WTC11 (cell line): Measurements from ENCODE around the gene PEAK1.
"Not testable (repeated sequence)": the region's sequence is repeated elsewhere in the genome, so short reads cannot be mapped to it uniquely, and the experiment has no call there.

Experiments
- CBFB ChIP-seq: sonication (generic); formaldehyde crosslinking; IDR thresholded peaks from 2 replicates; pipeline ENCODE4 v1.8.1; 2022; ENCODE audit warnings: mild to moderate bottlenecking, low read depth, missing genetic modification reagents
- CREB1 ChIP-seq: sonication (generic); formaldehyde crosslinking; IDR thresholded peaks from 2 replicates; pipeline ENCODE4 v1.8.0; 2023; ENCODE audit warnings: mild to moderate bottlenecking, missing genetic modification reagents
- CTCF ChIP-seq: fragments of 200-600 bp; IDR thresholded peaks from 2 replicates; pipeline ENCODE4 v1.8.0; 2022; ENCODE audit warnings: antibody characterized with exemption
- E2F5 ChIP-seq: sonication (generic); formaldehyde crosslinking; IDR thresholded peaks from 2 replicates; pipeline ENCODE4 v1.8.1; 2022; ENCODE audit warnings: mild to moderate bottlenecking, moderate library complexity, missing genetic modification reagents
- ETV6 ChIP-seq: sonication (generic); formaldehyde crosslinking; IDR thresholded peaks from 2 replicates; pipeline ENCODE4 v1.8.1; 2022; ENCODE audit warnings: mild to moderate bottlenecking, missing genetic modification reagents
- FOXP1 ChIP-seq: sonication (generic); formaldehyde crosslinking; IDR thresholded peaks from 2 replicates; pipeline ENCODE4 v1.8.0; 2022; ENCODE audit warnings: missing genetic modification reagents, mild to moderate bottlenecking, moderate library complexity, borderline replicate concordance
- JUN ChIP-seq: sonication (generic); formaldehyde crosslinking; IDR thresholded peaks from 2 replicates; pipeline ENCODE4 v1.8.0; 2023; ENCODE audit warnings: mild to moderate bottlenecking, missing genetic modification reagents
- MAX ChIP-seq: sonication (generic); formaldehyde crosslinking; IDR thresholded peaks from 2 replicates; pipeline ENCODE4 v1.8.0; 2022; ENCODE audit warnings: mild to moderate bottlenecking, missing genetic modification reagents
- NFYB ChIP-seq: sonication (generic); formaldehyde crosslinking; conservative IDR thresholded peaks from 2 replicates; pipeline ENCODE4 v1.8.0; 2022; ENCODE audit warnings: low read depth, missing genetic modification reagents
- NR2C2 ChIP-seq: sonication (generic); formaldehyde crosslinking; IDR thresholded peaks from 2 replicates; pipeline ENCODE4 v1.8.0; 2022; ENCODE audit warnings: mild to moderate bottlenecking, missing genetic modification reagents
- SP1 ChIP-seq: sonication (generic); formaldehyde crosslinking; conservative IDR thresholded peaks from 2 replicates; pipeline ENCODE4 v1.8.1; 2022; ENCODE audit warnings: missing genetic modification reagents
- TEAD4 ChIP-seq: sonication (generic); formaldehyde crosslinking; IDR thresholded peaks from 2 replicates; pipeline ENCODE4 v1.8.0; 2022; ENCODE audit warnings: mild to moderate bottlenecking, missing genetic modification reagents
- ZBTB43 ChIP-seq: sonication (generic); formaldehyde crosslinking; IDR thresholded peaks from 2 replicates; pipeline ENCODE4 v1.8.1; 2023; ENCODE audit warnings: mild to moderate bottlenecking, missing genetic modification reagents
- ZNF532 ChIP-seq: fragments of 250-450 bp; sonication (Bioruptor Pico); IDR thresholded peaks from 2 replicates; pipeline ENCODE4 v1.9.0; 2021; ENCODE audit warnings: mild to moderate bottlenecking, borderline replicate concordance

- not testable (repeated sequence) for TF ChIP-seq CTCF; NFYB (CRISPR knock-in tag); E2F5 (CRISPR knock-in tag); JUN (CRISPR knock-in tag); NR2C2 (CRISPR knock-in tag); TEAD4 (CRISPR knock-in tag); MAX (CRISPR knock-in tag); SP1 (CRISPR knock-in tag); CBFB (CRISPR knock-in tag); FOXP1; ETV6 (CRISPR knock-in tag); CREB1 (CRISPR knock-in tag); ZNF532 (CRISPR knock-in tag); ZBTB43 (CRISPR knock-in tag)
Observed at GRCh38 chr15:77406173-77406759, 13.6 kb downstream of the PEAK1 start.
